OCI-LY3 (cell line): ENCODE data around the gene FUT8.

Source experiments
- H2AFZ ChIP-seq: fragments of 200-600, 300-600 bp; shearing (Covaris generic); 2 replicates; pipeline ENCODE4 v1.6.0; 2014; ENCODE audit warnings: antibody characterized with exemption, low read depth, low read length
- H3K27ac ChIP-seq: fragments of 200-600, 300-600 bp; sonication (generic); 2 replicates; pipeline ENCODE4 v1.5.1; 2014; ENCODE audit warnings: mild to moderate bottlenecking, low read length, moderate library complexity, mixed read lengths
- H3K27me3 ChIP-seq: fragments of 200-600, 300-600 bp; sonication (generic); 2 replicates; pipeline ENCODE4 v1.6.1; 2014; ENCODE audit warnings: low read depth, low read length, mixed read lengths
- H3K36me3 ChIP-seq: fragments of 200-600, 300-600 bp; sonication (generic); replicated peaks from 2 replicates; pipeline ENCODE3; 2014; ENCODE audit warnings: low read depth, low read length, mixed read lengths
- H3K4me1 ChIP-seq: fragments of 300-600, 200-600 bp; sonication (generic); 2 replicates; pipeline ENCODE4 v1.6.1; 2014; ENCODE audit warnings: low read length, mixed read lengths
- H3K4me2 ChIP-seq: fragments of 200-600, 300-600 bp; sonication (generic); 2 replicates; pipeline ENCODE4 v1.6.1; 2014; ENCODE audit warnings: low read length, mixed read lengths
- H3K4me3 ChIP-seq: fragments of 300-600, 200-600 bp; sonication (generic); 2 replicates; pipeline ENCODE4 v1.5.1; 2014; ENCODE audit warnings: antibody characterized with exemption, mild to moderate bottlenecking, low read length, moderate library complexity
- H3K79me2 ChIP-seq: fragments of 300-600, 200-600 bp; shearing (Covaris generic); 2 replicates; pipeline ENCODE4 v1.6.1; 2014; ENCODE audit warnings: mild to moderate bottlenecking, low read length, mixed read lengths
- H3K9ac ChIP-seq: fragments of 300-600, 200-600 bp; shearing (Covaris generic); 2 replicates; pipeline ENCODE4 v1.6.0; 2014; ENCODE audit warnings: mild to moderate bottlenecking, low read length, moderate library complexity
- H3K9me3 ChIP-seq: fragments of 200-600, 300-600 bp; shearing (Covaris generic); 2 replicates; pipeline ENCODE4 v1.6.1; 2014; ENCODE audit warnings: low read length, mixed read lengths; ENCODE audit not compliant: insufficient read depth
- H4K20me1 ChIP-seq: fragments of 200-600, 300-600 bp; sonication (generic); 2 replicates; pipeline ENCODE4 v1.6.1; 2016; ENCODE audit warnings: low read length, mixed read lengths; ENCODE audit not compliant: insufficient read depth
- CTCF ChIP-seq: fragments of 200-600, 300-600 bp; sonication (generic); IDR thresholded peaks from 2 replicates; pipeline ENCODE4 v1.5.1; 2014; ENCODE audit warnings: antibody characterized with exemption, low read length, low read depth
- EZH2phosphoT487 ChIP-seq: fragments of 200-600 bp; shearing (Covaris generic); IDR thresholded peaks from 2 replicates; pipeline ENCODE4 v1.6.1; 2018; ENCODE audit warnings: antibody characterized with exemption, mixed run types, low read depth

Gene FUT8

GRCh38 chr14:65439117-65439516 lies 26.6 kb downstream of the FUT8 start:
- Histone ChIP-seq H3K4me1 (peaks cover 6% of the 10 kb centered on the region), H3K4me3 (no peak overlapping the region), H2AFZ (no peak overlapping the region), H3K9ac (no peak overlapping the region), H3K4me2 (no peak overlapping the region), H3K9me3 (no peaks in the 10 kb centered on the region), H3K36me3 (no peaks in the 10 kb centered on the region), H3K79me2 (no peaks in the 10 kb centered on the region), H3K27ac (no peak overlapping the region), H4K20me1 (no peaks in the 10 kb centered on the region), H3K27me3 (no peaks in the 10 kb centered on the region)
- no peak for TF ChIP-seq EZH2phosphoT487
- no peak for TF ChIP-seq CTCF

GRCh38 chr14:65440230-65440629 lies 27.7 kb downstream of the FUT8 start:
- H3K36me3 ChIP-seq: no peaks in the 10 kb centered on the region
- no peak for TF ChIP-seq EZH2phosphoT487
- TF ChIP-seq CTCF: no peak
- no peaks in the 10 kb centered on the region for H3K79me2 ChIP-seq

DNA sequence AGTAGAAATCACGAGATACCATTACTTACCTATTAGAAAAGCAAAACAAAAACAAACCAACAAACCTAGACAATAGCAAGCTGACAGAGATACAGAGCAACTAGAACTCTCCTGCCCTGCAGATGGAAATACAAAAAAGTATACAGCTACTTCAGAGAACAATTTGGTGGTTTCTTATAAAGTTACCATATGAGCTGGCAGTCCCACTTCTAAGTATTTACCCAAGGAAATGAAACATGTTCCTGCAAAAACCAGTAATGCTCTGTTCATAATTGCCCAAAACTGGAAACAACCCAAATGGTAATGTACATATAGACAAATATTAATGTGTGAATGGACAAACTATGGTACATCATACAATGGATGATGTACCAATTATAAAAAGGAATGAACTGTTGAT lies 31.7 kb downstream of the FUT8 start:
- H3K9me3 ChIP-seq: no peaks in the 10 kb centered on the region
- H2AFZ ChIP-seq: no peak overlapping the region
- TF ChIP-seq CTCF (no peak), EZH2phosphoT487 (no peak)
- H3K36me3 ChIP-seq: no peaks in the 10 kb centered on the region
- H3K4me1 ChIP-seq: peaks cover 12% of the 10 kb centered on the region
- H4K20me1 ChIP-seq: no peaks in the 10 kb centered on the region
- H3K4me2 ChIP-seq: no peak overlapping the region
- H3K4me3 ChIP-seq: no peak overlapping the region
- no peak overlapping the region for H3K27ac ChIP-seq
- H3K9ac ChIP-seq: no peak overlapping the region
- no peaks in the 10 kb centered on the region for H3K27me3 ChIP-seq
- H3K79me2 ChIP-seq: no peaks in the 10 kb centered on the region

More at GRCh38 chr14:65440230-65440629, 27.7 kb downstream of the FUT8 start:
- Histone ChIP-seq H3K9ac (no peak overlapping the region), H3K9me3 (no peaks in the 10 kb centered on the region), H3K4me3 (no peak overlapping the region), H3K27me3 (no peaks in the 10 kb centered on the region), H3K4me2 (no peak overlapping the region), H4K20me1 (no peaks in the 10 kb centered on the region), H3K4me1 (peaks cover 6% of the 10 kb centered on the region), H3K27ac (no peak overlapping the region), H2AFZ (no peak overlapping the region)

- Histone ChIP-seq H3K4me1 (peaks cover 12% of the 10 kb centered on the region), H3K4me3 (no peak overlapping the region), H3K27me3 (no peaks in the 10 kb centered on the region), H3K9me3 (peaks cover 2% of the 10 kb centered on the region), H3K27ac (no peak overlapping the region), H4K20me1 (no peaks in the 10 kb centered on the region), H3K4me2 (no peak overlapping the region), H2AFZ (no peak overlapping the region), H3K79me2 (no peaks in the 10 kb centered on the region), H3K9ac (no peak overlapping the region), H3K36me3 (no peaks in the 10 kb centered on the region)
- TF ChIP-seq CTCF (no peak), EZH2phosphoT487 (no peak)
These were observed 33.6 kb downstream of the FUT8 start for GRCh38 chr14:65446159-65446558.
